Measurements from ENCODE around the gene SPOCD1.

The SPOCD1 gene

DNA sequence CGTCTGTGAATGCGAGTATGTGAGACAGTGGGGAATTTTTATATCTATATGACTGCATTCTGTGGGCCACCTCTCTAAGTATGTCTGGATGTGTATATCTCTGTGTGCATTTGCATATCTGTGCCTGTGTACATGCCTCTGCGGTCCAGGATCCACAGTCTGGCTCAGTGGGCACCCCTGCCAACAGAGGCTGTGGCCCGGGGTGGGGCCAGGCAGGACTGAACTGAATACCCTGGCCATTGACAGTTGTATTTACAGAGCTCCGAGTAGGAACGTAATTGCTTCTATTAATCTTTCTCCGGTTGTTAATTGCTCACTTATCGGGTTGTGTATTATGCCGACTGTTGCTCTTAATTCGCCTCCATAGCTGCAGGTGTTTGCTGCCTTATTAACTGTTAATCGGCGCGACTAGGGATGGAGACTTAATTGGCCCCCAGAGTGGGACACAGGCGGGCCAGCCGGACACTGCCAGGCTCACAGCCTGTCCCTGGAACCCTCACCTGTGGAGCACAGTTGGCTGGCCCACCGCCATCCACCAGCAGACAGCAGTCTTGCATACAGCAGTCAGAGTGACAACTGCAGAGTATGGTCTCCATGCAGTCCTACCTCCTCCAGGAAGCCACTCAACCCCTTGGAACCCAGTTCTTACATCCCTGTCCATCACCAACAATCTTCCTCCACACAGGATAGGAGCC, 29.3 kb downstream of the SPOCD1 start:
- H3K4me3 ChIP-seq (ENCODE audit: low read depth in 1 of 2, low read length in 1 of 2), result no peak overlapping the region
- H3K36me3 ChIP-seq, result no peaks in the 10 kb centered on the region
- H3K27me3 ChIP-seq, result peaks cover 12% of the 10 kb centered on the region

DNA sequence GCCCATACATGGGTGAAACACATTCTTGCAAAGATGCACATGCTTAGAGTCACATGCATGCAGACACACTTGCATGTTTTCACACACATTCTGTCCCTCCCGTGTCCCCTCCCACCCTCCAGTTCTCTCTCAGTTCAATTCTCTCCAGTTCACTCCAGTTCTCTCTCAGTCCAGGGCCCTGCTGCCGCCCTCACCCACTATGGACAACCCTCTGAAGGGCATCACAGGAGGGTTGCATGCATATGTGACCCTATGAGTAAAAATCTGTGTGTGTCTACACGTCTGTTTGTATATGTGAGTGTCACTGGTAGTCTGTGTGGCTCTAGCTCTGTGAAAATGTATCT, 29.9 kb downstream of the SPOCD1 start:
- Histone ChIP-seq H3K4me1 (ENCODE audit: control insufficient read depth in 1 of 2, insufficient read depth in 1 of 2, low read depth in 1 of 2, low read length in 1 of 2) (peaks cover 9 to 20% of the 10 kb centered on the region in 2 experiments), H3K27me3 (peaks cover 16% of the 10 kb centered on the region), H3K36me3 (no peaks in the 10 kb centered on the region), H3K4me3 (ENCODE audit: low read depth in 1 of 2, low read length in 1 of 2) (no peak overlapping the region), H3K27ac (no peak overlapping the region), H3K9me3 (no peaks in the 10 kb centered on the region)
- TF ChIP-seq, protein P1, sequence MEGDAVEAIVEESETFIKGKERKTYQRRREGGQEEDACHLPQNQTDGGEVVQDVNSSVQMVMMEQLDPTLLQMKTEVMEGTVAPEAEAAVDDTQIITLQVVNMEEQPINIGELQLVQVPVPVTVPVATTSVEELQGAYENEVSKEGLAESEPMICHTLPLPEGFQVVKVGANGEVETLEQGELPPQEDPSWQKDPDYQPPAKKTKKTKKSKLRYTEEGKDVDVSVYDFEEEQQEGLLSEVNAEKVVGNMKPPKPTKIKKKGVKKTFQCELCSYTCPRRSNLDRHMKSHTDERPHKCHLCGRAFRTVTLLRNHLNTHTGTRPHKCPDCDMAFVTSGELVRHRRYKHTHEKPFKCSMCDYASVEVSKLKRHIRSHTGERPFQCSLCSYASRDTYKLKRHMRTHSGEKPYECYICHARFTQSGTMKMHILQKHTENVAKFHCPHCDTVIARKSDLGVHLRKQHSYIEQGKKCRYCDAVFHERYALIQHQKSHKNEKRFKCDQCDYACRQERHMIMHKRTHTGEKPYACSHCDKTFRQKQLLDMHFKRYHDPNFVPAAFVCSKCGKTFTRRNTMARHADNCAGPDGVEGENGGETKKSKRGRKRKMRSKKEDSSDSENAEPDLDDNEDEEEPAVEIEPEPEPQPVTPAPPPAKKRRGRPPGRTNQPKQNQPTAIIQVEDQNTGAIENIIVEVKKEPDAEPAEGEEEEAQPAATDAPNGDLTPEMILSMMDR (IDR thresholded peaks at IDR 0.05), result no peak

More for the DNA sequence above, 29.3 kb downstream of the SPOCD1 start:
- Histone ChIP-seq H3K4me1 (ENCODE audit: control insufficient read depth in 1 of 2, insufficient read depth in 1 of 2, low read depth in 1 of 2, low read length in 1 of 2) (peaks cover 9 to 20% of the 10 kb centered on the region in 2 experiments), H3K9me3 (no peaks in the 10 kb centered on the region), H3K27ac (no peak overlapping the region)
- TF ChIP-seq, protein P1 (IDR thresholded peaks at IDR 0.05), result no peak

DNA sequence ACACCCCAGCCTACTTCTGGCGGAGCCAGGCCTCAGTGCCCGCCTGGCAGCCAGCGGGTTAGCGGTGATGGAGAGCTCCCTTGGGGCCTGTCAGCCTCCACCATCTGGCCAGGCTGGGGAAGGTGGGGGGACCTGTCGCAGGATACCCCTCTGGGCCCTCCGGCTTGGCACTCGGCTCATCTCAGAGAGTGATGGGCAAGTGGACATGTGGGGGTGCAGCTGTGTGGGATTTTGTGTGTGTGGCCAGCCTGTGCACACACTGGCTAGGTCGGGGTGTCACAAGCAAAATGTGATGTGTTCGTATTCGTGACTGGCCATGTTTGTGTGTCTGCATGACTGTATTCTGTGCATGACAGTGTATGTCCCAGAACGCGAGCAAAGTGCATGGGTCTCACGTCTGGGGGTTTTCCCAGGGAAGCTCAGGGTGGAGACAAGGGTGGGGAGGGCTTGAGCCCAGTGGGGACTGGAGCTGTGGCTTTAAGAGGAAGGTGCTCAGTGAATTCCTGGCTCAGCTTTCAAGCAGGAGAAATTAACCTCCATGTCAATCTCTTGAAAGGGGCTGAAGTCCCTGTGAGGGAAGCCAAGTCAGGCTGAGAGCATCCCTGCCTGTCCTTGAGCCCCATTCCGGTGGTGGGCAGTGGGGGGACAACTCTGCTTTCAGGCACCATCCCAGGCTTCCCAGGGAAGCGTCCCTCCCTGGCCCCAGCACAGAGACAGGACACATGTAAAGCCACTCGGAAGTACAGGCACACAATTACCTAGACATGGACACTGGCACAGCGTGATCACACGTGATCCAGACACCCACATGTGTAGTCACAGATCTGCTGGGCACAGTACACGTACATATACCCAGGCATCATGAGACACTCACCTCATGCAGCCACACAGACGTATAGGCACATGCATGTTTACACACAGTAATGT, 30.5 kb downstream of the SPOCD1 start:
- Histone ChIP-seq H3K4me3 (ENCODE audit: low read depth in 1 of 2, low read length in 1 of 2) (no peak overlapping the region), H3K4me1 (ENCODE audit: control insufficient read depth in 1 of 2, insufficient read depth in 1 of 2, low read depth in 1 of 2, low read length in 1 of 2) (peaks cover 9 to 20% of the 10 kb centered on the region in 2 experiments), H3K9me3 (no peaks in the 10 kb centered on the region), H3K27ac (no peak overlapping the region), H3K27me3 (peaks cover 20% of the 10 kb centered on the region), H3K36me3 (no peaks in the 10 kb centered on the region)
- TF ChIP-seq, protein P1 (IDR thresholded peaks at IDR 0.05), result no peak

DNA sequence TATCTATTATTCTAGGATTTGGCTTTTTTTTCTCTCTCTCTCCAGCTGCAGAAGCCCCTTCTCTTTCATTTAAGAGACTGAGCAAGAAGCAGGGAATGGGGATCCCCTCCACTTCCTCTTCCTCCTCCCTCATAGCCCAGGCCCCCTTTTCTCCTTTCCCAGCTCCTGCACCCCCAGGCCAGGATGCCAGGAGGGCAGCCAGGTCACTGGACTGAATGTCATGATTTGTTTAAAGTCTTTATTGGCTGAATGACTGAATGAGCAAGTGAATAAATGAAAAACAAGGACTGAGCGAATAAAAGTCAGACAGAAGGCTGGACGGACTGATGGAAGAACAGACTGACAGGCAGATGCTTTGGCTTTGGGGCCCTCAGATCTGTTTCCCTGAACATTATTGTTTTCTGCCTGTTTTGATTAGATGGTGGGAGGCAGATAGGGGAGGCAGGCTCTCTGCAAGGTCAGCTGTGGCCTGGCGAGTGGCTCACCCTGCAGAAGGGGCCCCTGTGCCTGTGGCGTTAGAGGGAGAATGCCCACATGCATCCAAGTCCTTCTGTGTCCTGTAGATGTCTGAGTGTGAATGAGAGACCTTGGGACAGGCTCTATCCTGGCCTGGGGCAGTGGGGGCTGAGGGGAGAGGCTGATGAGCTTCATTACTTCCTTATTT, 31.3 kb downstream of the SPOCD1 start:
- H3K4me1 ChIP-seq (ENCODE audit: control insufficient read depth in 1 of 2, insufficient read depth in 1 of 2, low read depth in 1 of 2, low read length in 1 of 2), result peaks cover 9 to 18% of the 10 kb centered on the region in 2 experiments
- H3K36me3 ChIP-seq, result no peaks in the 10 kb centered on the region
- TF ChIP-seq, protein P1 (IDR thresholded peaks at IDR 0.05), result no peak
- no peak overlapping the region for H3K4me3 ChIP-seq (ENCODE audit: low read depth in 1 of 2, low read length in 1 of 2)
- H3K27me3 ChIP-seq, result peaks cover 23% of the 10 kb centered on the region
- H3K9me3 ChIP-seq, result no peaks in the 10 kb centered on the region
- no peak overlapping the region for H3K27ac ChIP-seq

DNA sequence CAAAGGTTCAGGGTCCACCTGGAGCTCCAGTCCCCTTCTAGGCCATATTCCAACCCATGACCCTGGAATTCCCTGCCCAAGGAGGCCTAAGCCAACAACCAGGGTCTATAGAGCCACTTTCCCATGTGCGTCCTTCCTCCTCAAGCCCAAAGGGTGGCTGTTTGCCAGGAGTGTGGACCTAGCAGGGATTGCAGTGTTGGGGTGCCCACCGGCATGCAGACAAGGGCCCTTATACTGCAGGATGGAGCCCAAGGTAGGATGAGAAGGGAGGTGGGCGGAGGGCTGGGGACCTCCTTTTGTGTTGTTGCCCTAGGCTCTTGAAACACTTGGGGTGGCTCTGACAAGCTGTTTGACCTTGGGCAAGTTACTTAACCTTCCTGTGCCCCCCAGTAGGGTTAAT, 32.0 kb downstream of the SPOCD1 start:
- Histone ChIP-seq H3K27me3 (peaks cover 26% of the 10 kb centered on the region), H3K36me3 (no peaks in the 10 kb centered on the region), H3K27ac (no peak overlapping the region), H3K4me3 (ENCODE audit: low read depth in 1 of 2, low read length in 1 of 2) (no peak overlapping the region), H3K4me1 (ENCODE audit: control insufficient read depth in 1 of 2, insufficient read depth in 1 of 2, low read depth in 1 of 2, low read length in 1 of 2) (peaks cover 8 to 11% of the 10 kb centered on the region in 2 experiments), H3K9me3 (no peaks in the 10 kb centered on the region)
- TF ChIP-seq, protein P1 (IDR thresholded peaks at IDR 0.05), result no peak

All from neutrophil (primary cell).